Thyroid gland (tissue), 4 donors: ENCODE measurements around the gene CCDC192. TPM values are rescaled to one million over a fixed set of nuclear protein-coding genes. Genes with fewer than 3 reads are reported as not detected.
"Not testable (repeated sequence)": the region's sequence is repeated elsewhere in the genome, so short reads cannot be mapped to it uniquely, and the experiment has no call there.

Experiments
- DNase-seq, 2 donors: peaks; one replicate each; pipeline ENCODE4 v3.0.0-alpha.2; 2019
- H3K27ac ChIP-seq, 3 donors: fragments of 200-600 bp; sonication (generic); 1 replicate in 2 of 3; 2 replicates in 1 of 3; pipeline ENCODE4 v1.5.1; 2016 to 2019; ENCODE audit warnings: mild to moderate bottlenecking in 1 of 3, moderate library complexity in 1 of 3
- H3K27me3 ChIP-seq: fragments of 200-600 bp; sonication (generic); one replicate; pipeline ENCODE4 v1.5.1; 2019
- H3K36me3 ChIP-seq, 2 donors: fragments of 200-600 bp; sonication (generic); one replicate each; pipeline ENCODE4 v1.5.1; 2016 to 2019
- H3K4me1 ChIP-seq, 2 donors: fragments of 200-600 bp; sonication (generic); one replicate each; pipeline ENCODE4 v1.5.1; 2017 to 2019
- H3K4me3 ChIP-seq, 3 donors: fragments of 200-600 bp; sonication (generic); replicated peaks in 1 of 3; 1 replicate in 2 of 3; 2 replicates in 1 of 3; pipeline ENCODE4 v1.5.1; 2016; ENCODE audit warnings: mild to moderate bottlenecking in 1 of 3
- H3K9me3 ChIP-seq: fragments of 200-600 bp; sonication (generic); one replicate; pipeline ENCODE4 v1.5.1; 2017
- CTCF ChIP-seq, 6 experiments: fragments of 200-600 bp in 3 of 6; fragments of 450-650 bp in 3 of 6; sonication (generic) in 3 of 6; IDR thresholded peaks; one replicate each; pipeline ENCODE4 v1.5.1; 2016 to 2019; ENCODE audit warnings: antibody characterized with exemption in 6 of 6, mild to moderate bottlenecking in 2 of 6, inconsistent platforms in 1 of 6, moderate library complexity in 1 of 6
- POLR2A ChIP-seq, 2 donors: fragments of 450-650 bp; IDR thresholded peaks; one replicate each; pipeline ENCODE4 v1.6.1; 2017; ENCODE audit warnings: antibody characterized with exemption in 2 of 2, mild to moderate bottlenecking in 2 of 2, moderate library complexity in 1 of 2
- WGBS, 2 donors: methylation state at CpG; one replicate each; pipeline ENCODE4 v1.1.5; 2017; 5-methylcytosine and 5-hydroxymethylcytosine counted together
- intact Hi-C: fragments of 100-400 bp; cut with DNase I; formaldehyde crosslinking; loops from one replicate; pipeline ENCODE4 v1.15.1; 2023
- total RNA-seq, 4 donors: library from RNA; depleted of rRNA; stranded (reverse); fragments of >200 nt; gene quantifications; one replicate each; pipeline ENCODE4 v1.2.3, GENCODE V29; 2016

The CCDC192 gene
- total RNA-seq, 4 donors from 2014 or later: 1.3 TPM; not detected in 3

- no peak overlapping the region for H3K27ac ChIP-seq
- no peaks in the 10 kb centered on the region for H3K9me3 ChIP-seq
- H3K4me1 ChIP-seq: no peaks in the 10 kb centered on the region
- H3K27me3 ChIP-seq: no peaks in the 10 kb centered on the region
- intact Hi-C loops: no loop called here
- H3K36me3 ChIP-seq: no peaks in the 10 kb centered on the region
- no peak overlapping the region for H3K4me3 ChIP-seq
- no peak for TF ChIP-seq POLR2A (IDR thresholded peaks at IDR 0.05)
- TF ChIP-seq CTCF (IDR thresholded peaks at IDR 0.05): no peak
- 87 to 95% methylated on average over 2 of the region's 2 CpGs for WGBS, 2 donors
- DNase-seq: no peak
These were observed 71.0 kb downstream of the CCDC192 start for GRCh38 chr5:127774221-127774620.

GRCh38 chr5:127776477-127776876, 73.3 kb downstream of the CCDC192 start:
- Histone ChIP-seq H3K9me3 (no peaks in the 10 kb centered on the region), H3K4me1 (no peaks in the 10 kb centered on the region), H3K36me3 (no peaks in the 10 kb centered on the region), H3K27me3 (no peaks in the 10 kb centered on the region), H3K27ac (no peak overlapping the region), H3K4me3 (no peak overlapping the region)
- DNase-seq: no peak
- TF ChIP-seq POLR2A (IDR thresholded peaks at IDR 0.05): no peak
- no peak for TF ChIP-seq CTCF (IDR thresholded peaks at IDR 0.05)
- intact Hi-C loops: no loop called here
- WGBS, 2 donors: 99 to 100% methylated on average over 4 of the region's 4 CpGs

GRCh38 chr5:127777957-127778356, 74.8 kb downstream of the CCDC192 start:
- H3K4me1 ChIP-seq: no peaks in the 10 kb centered on the region
- intact Hi-C loops: no loop called here
- H3K27me3 ChIP-seq: no peaks in the 10 kb centered on the region
- TF ChIP-seq POLR2A (IDR thresholded peaks at IDR 0.05): no peak
- no peak overlapping the region for H3K27ac ChIP-seq
- DNase-seq: no peak
- no peaks in the 10 kb centered on the region for H3K36me3 ChIP-seq
- no peaks in the 10 kb centered on the region for H3K9me3 ChIP-seq
- H3K4me3 ChIP-seq: no peak overlapping the region

- H3K36me3 ChIP-seq, H3K9me3 ChIP-seq, H3K27me3 ChIP-seq, DNase-seq, H3K4me1 ChIP-seq, H3K27ac ChIP-seq, intact Hi-C loops, H3K4me3 ChIP-seq: not testable (repeated sequence)
- 94 to 95% methylated on average over 2 of the region's 2 CpGs for WGBS, 2 donors
These were observed 79.3 kb downstream of the CCDC192 start for GRCh38 chr5:127782450-127782849.

GRCh38 chr5:127785098-127785927, 82.1 kb downstream of the CCDC192 start:
- intact Hi-C loops: no loop called here
- no peak for DNase-seq
- Histone ChIP-seq H3K9me3 (no peaks in the 10 kb centered on the region), H3K4me3 (no peak overlapping the region), H3K4me1 (no peaks in the 10 kb centered on the region), H3K27ac (no peak overlapping the region), H3K36me3 (no peaks in the 10 kb centered on the region), H3K27me3 (no peaks in the 10 kb centered on the region)
- WGBS, 2 donors: 77 to 81% methylated on average over 6 of the region's 6 CpGs
- TF ChIP-seq CTCF (IDR thresholded peaks at IDR 0.05): no peak
- TF ChIP-seq POLR2A (IDR thresholded peaks at IDR 0.05): no peak

- Histone ChIP-seq H3K9me3 (no peaks in the 10 kb centered on the region), H3K36me3 (no peaks in the 10 kb centered on the region), H3K27me3 (no peaks in the 10 kb centered on the region), H3K27ac (no peak overlapping the region), H3K4me1 (no peaks in the 10 kb centered on the region), H3K4me3 (no peak overlapping the region)
- intact Hi-C loops: no loop called here
- DNase-seq: no peak
- WGBS, 2 donors: 90 to 98% methylated on average over 1 of the region's 1 CpG
- TF ChIP-seq CTCF (IDR thresholded peaks at IDR 0.05): no peak
These were observed 88.2 kb downstream of the CCDC192 start for GRCh38 chr5:127791439-127791838.

- H3K4me3 ChIP-seq, DNase-seq, H3K27me3 ChIP-seq, intact Hi-C loops, H3K27ac ChIP-seq, H3K36me3 ChIP-seq, H3K4me1 ChIP-seq, H3K9me3 ChIP-seq: not testable (repeated sequence)
- 92% methylated on average over 2 of the region's 2 CpGs for whole genome bisulfite sequencing, 2 donors
These were observed 88.7 kb downstream of the CCDC192 start for GRCh38 chr5:127791908-127792307.
